ENCODE data around the gene CTBP2. TPM values are rescaled to one million over a fixed set of nuclear protein-coding genes. Genes with fewer than 3 reads are reported as not detected.

Gene CTBP2
- polyA plus RNA-seq, 1 donor (not counting 4 experiments of a cell fraction or from before 2014, with no cell fraction given) = 76.0 TPM

- Histone ChIP-seq H4K20me1 (ENCODE audit: control insufficient read depth, extremely low read depth, insufficient read depth, low read length) (peaks cover 28% of the 10 kb centered on the region), H3K9me3 (ENCODE audit: control insufficient read depth, low read depth, low read length) (no peaks in the 10 kb centered on the region), H3K4me1 (ENCODE audit: control insufficient read depth, extremely low read depth, insufficient read depth, low read length) (peaks cover 12% of the 10 kb centered on the region), H3K4me3 (ENCODE audit: control insufficient read depth in 2 of 3, extremely low read depth in 1 of 3, insufficient read depth in 2 of 3, low read depth in 1 of 3, low read length in 3 of 3) (no peak overlapping the region), H3K27ac (ENCODE audit: control insufficient read depth, insufficient read depth, low read length) (no peak overlapping the region), H3K9me1 (ENCODE audit: control insufficient read depth, extremely low read depth, insufficient read depth, low read length) (peaks cover 4% of the 10 kb centered on the region), H2AFZ (ENCODE audit: control insufficient read depth, low read length) (no peak overlapping the region), H3K79me2 (ENCODE audit: control insufficient read depth, insufficient read depth, low read length) (peaks cover 78% of the 10 kb centered on the region), H3K9ac (ENCODE audit: control insufficient read depth, extremely low read depth, insufficient read depth, low read length) (no peak overlapping the region), H3K4me2 (ENCODE audit: control insufficient read depth, extremely low read depth, insufficient read depth, low read depth, low read length) (no peak overlapping the region), H3K27me3 (ENCODE audit: control insufficient read depth, extremely low read depth, insufficient read depth, low read length) (no peaks in the 10 kb centered on the region), H3K36me3 (ENCODE audit: control insufficient read depth in 2 of 2, extremely low read depth in 1 of 2, insufficient read depth in 2 of 2, low read length in 2 of 2) (peaks cover 15 to 33% of the 10 kb centered on the region in 2 experiments)
- TF ChIP-seq CTCF (optimal IDR thresholded peaks at IDR 0.05 in 1 of 3, IDR thresholded peaks at IDR 0.05 in 1 of 3, conservative IDR thresholded peaks at IDR 0.05 in 1 of 3; ENCODE audit: extremely low read depth in 1 of 3, insufficient read depth in 2 of 3, low read length in 3 of 3) = no peak
- no peak for TF ChIP-seq EZH2 (IDR thresholded peaks at IDR 0.05; ENCODE audit: low read length)
- FAIRE-seq (no peak), DNase-seq (ENCODE audit: low read depth, low spot score) (no peak)
- dilution Hi-C loops (cut with MboI; ENCODE audit: extremely low pct_ligation_motif_present, low sequenced_read_pairs) = no loop called here
Observed at GRCh38 chr10:125081931-125082330, 78.4 kb downstream of the CTBP2 start.

GRCh38 chr10:125080984-125081383 lies 79.4 kb downstream of the CTBP2 start:
- no peak overlapping the region for H3K9ac ChIP-seq (ENCODE audit: control insufficient read depth, extremely low read depth, insufficient read depth, low read length)
- H3K9me1 ChIP-seq (ENCODE audit: control insufficient read depth, extremely low read depth, insufficient read depth, low read length) = peaks cover 4% of the 10 kb centered on the region
- H3K4me3 ChIP-seq (ENCODE audit: control insufficient read depth in 2 of 3, extremely low read depth in 1 of 3, insufficient read depth in 2 of 3, low read depth in 1 of 3, low read length in 3 of 3) = no peak overlapping the region
- H3K79me2 ChIP-seq (ENCODE audit: control insufficient read depth, insufficient read depth, low read length) = peaks cover 85% of the 10 kb centered on the region
- peaks cover 28% of the 10 kb centered on the region for H4K20me1 ChIP-seq (ENCODE audit: control insufficient read depth, extremely low read depth, insufficient read depth, low read length)
- DNase-seq (ENCODE audit: low read depth, low spot score) = no peak
- dilution Hi-C loops (cut with MboI; ENCODE audit: extremely low pct_ligation_motif_present, low sequenced_read_pairs) = no loop called here
- H3K27ac ChIP-seq (ENCODE audit: control insufficient read depth, insufficient read depth, low read length) = no peak overlapping the region
- TF ChIP-seq EZH2 (IDR thresholded peaks at IDR 0.05; ENCODE audit: low read length) (no peak), CTCF (optimal IDR thresholded peaks at IDR 0.05 in 1 of 3, IDR thresholded peaks at IDR 0.05 in 1 of 3, conservative IDR thresholded peaks at IDR 0.05 in 1 of 3; ENCODE audit: extremely low read depth in 1 of 3, insufficient read depth in 2 of 3, low read length in 3 of 3) (no peak)
- H3K27me3 ChIP-seq (ENCODE audit: control insufficient read depth, extremely low read depth, insufficient read depth, low read length) = no peaks in the 10 kb centered on the region
- no peak overlapping the region for H2AFZ ChIP-seq (ENCODE audit: control insufficient read depth, low read length)
- H3K9me3 ChIP-seq (ENCODE audit: control insufficient read depth, low read depth, low read length) = no peaks in the 10 kb centered on the region
- no peak overlapping the region for H3K4me2 ChIP-seq (ENCODE audit: control insufficient read depth, extremely low read depth, insufficient read depth, low read depth, low read length)
- peaks cover 12% of the 10 kb centered on the region for H3K4me1 ChIP-seq (ENCODE audit: control insufficient read depth, extremely low read depth, insufficient read depth, low read length)
- peaks cover 15 to 33% of the 10 kb centered on the region in 2 experiments for H3K36me3 ChIP-seq (ENCODE audit: control insufficient read depth in 2 of 2, extremely low read depth in 1 of 2, insufficient read depth in 2 of 2, low read length in 2 of 2)
- peak; percentile 46 for FAIRE-seq

All from keratinocyte (primary cell).